PC-9 (cell line): ENCODE data around the gene OR7A5.

Experiments
- EZH2 ChIP-seq: fragments of 200-600 bp; sonication (generic); IDR thresholded peaks from 2 replicates; pipeline ENCODE4 v1.8.0; 2017; ENCODE audit warnings: antibody characterized with exemption, low read depth
- TF ChIP-seq, protein P1 (sequence below): fragments of 200-600 bp; sonication (generic); conservative IDR thresholded peaks from 2 replicates; pipeline ENCODE4 v1.6.1; 2017; ENCODE audit warnings: mixed run types, antibody characterized with exemption, mild to moderate bottlenecking, moderate library complexity

DNA sequence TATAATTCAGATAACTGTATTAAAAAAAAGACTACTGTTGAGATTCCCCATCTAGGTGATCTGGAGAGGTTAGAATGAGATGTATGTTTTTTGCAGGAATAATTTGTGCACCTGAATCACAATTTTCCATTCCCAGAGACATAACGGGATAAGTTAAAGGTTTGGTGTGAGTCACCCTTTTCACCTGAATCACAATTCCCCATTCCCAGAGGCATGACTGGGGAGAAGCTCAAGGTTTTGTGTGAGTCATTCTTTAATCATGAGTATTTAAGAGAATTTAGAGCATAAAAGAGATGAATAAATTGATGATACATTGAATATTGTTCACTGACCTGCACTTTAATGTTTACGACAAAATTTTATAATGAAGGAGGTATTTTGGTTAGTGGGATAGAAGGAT, 9.0 kb downstream of the OR7A5 start:
- TF ChIP-seq, protein P1, sequence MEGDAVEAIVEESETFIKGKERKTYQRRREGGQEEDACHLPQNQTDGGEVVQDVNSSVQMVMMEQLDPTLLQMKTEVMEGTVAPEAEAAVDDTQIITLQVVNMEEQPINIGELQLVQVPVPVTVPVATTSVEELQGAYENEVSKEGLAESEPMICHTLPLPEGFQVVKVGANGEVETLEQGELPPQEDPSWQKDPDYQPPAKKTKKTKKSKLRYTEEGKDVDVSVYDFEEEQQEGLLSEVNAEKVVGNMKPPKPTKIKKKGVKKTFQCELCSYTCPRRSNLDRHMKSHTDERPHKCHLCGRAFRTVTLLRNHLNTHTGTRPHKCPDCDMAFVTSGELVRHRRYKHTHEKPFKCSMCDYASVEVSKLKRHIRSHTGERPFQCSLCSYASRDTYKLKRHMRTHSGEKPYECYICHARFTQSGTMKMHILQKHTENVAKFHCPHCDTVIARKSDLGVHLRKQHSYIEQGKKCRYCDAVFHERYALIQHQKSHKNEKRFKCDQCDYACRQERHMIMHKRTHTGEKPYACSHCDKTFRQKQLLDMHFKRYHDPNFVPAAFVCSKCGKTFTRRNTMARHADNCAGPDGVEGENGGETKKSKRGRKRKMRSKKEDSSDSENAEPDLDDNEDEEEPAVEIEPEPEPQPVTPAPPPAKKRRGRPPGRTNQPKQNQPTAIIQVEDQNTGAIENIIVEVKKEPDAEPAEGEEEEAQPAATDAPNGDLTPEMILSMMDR: no peak
- TF ChIP-seq EZH2: no peak
